Heart right ventricle (tissue), 16 donors: ENCODE measurements around the gene FAF2. TPM values are rescaled to one million over a fixed set of nuclear protein-coding genes. Genes with fewer than 3 reads are reported as not detected.

Experiments used
- ATAC-seq, 8 donors: fragments of 200-7000 bp; cut with Tn5 transposase; one replicate each; pipeline ENCODE4 v1.9.1; 2020; ENCODE audit warnings: mild to moderate bottlenecking in 8 of 8, moderate library complexity in 8 of 8, moderate number of reproducible peaks in 1 of 8
- DNase-seq, 2 donors: peaks; one replicate each; pipeline ENCODE4 v3.0.0-alpha.2; 2020
- H3K27ac ChIP-seq, 10 donors: fragments of 200-600 bp; sonication (generic) in 2 of 10; one replicate each; pipeline versions ENCODE4 v1.5.0 to v1.8.0; 2020 to 2022; ENCODE audit warnings: mild to moderate bottlenecking in 3 of 10
- H3K27me3 ChIP-seq, 7 donors: fragments of 200-600 bp; one replicate each; pipeline ENCODE4 v1.8.0; 2021 to 2022; ENCODE audit warnings: mild to moderate bottlenecking in 2 of 7
- H3K36me3 ChIP-seq, 9 donors: fragments of 200-600 bp; sonication (generic) in 1 of 9; one replicate each; pipeline versions ENCODE4 v1.5.0 to v1.8.0; 2020 to 2022; ENCODE audit warnings: mild to moderate bottlenecking in 2 of 9
- H3K4me1 ChIP-seq, 9 donors: fragments of 200-600 bp; sonication (generic) in 1 of 9; one replicate each; pipeline versions ENCODE4 v1.5.0 to v1.8.0; 2020 to 2022; ENCODE audit warnings: mild to moderate bottlenecking in 4 of 9
- H3K4me3 ChIP-seq, 10 donors: fragments of 200-600 bp; sonication (generic) in 2 of 10; one replicate each; pipeline versions ENCODE4 v1.5.0 to v1.8.0; 2020 to 2022; ENCODE audit warnings: mild to moderate bottlenecking in 7 of 10, moderate library complexity in 2 of 10
- H3K9me3 ChIP-seq, 11 donors: fragments of 200-600 bp in 10 of 11; sonication (generic) in 2 of 11; one replicate each; pipeline versions ENCODE4 v1.5.0 to v1.8.0; 2013 to 2022; ENCODE audit warnings: mild to moderate bottlenecking in 2 of 11, control low read depth in 1 of 11, moderate library complexity in 1 of 11
- WGBS, 2 donors: extraction: QIAGEN DNeasy Blood & Tissue Kit; methylation state at CpG; one replicate each; pipeline ENCODE4 v1.1.7; 2013; ENCODE audit warnings: inconsistent platforms in 1 of 2; 5-methylcytosine and 5-hydroxymethylcytosine counted together
- intact Hi-C, 10 donors: fragments of 100-400 bp; cut with DNase I; formaldehyde crosslinking; loops; one replicate each; pipeline versions ENCODE4 v1.11.1 to v1.14.2; 2022
- polyA plus RNA-seq, 2 donors: library from polyadenylated mRNA; stranded (reverse); fragments of 200-250 nt; gene quantifications; one replicate each; pipeline ENCODE4 v1.2.3, GENCODE V29; 2013
- total RNA-seq, 10 donors: library from RNA; stranded (reverse); fragmentation: NEBNext Ultra II Directional in 3 of 10; extraction: Animal tissue kit (Norgen Biotek cat#: 25700) in 3 of 10; gene quantifications; one replicate each; pipeline versions ENCODE4 v1.2.1 to v1.2.4, GENCODE V29; 2021 to 2023
- TF ChIP-seq, protein P1 (sequence below), 9 donors: fragments of 200-600 bp; sonication (generic) in 2 of 9; IDR thresholded peaks; one replicate each; pipeline versions ENCODE4 v1.5.0 to v1.8.0; 2021 to 2022; ENCODE audit warnings: antibody characterized with exemption in 9 of 9, mild to moderate bottlenecking in 5 of 9, moderate library complexity in 1 of 9
- donor health status: Arrhythmogenic right ventricular cardiomyopathy.
- donor health status: ischemic (EF 13 %, LVEDD 7.1; RV severe dilation, severe dysfunction).
- donor health status: healthy with polysubstance abuse.
- donor health status: DM: no; HTN: yes; CAD: no.
- donor health status: DM: no; HTN: no; CAD: no.
- donor health status: ischemic (EF 25% LVEDD 6.9; RV normal size, moderate dysfunction).
- donor health status: ischemic (EF 25% LVEDD 5.7; RV mildly dilated, moderate dysfunction).
- donor health status: healthy.
- donor health status: DM: yes; HTN: yes; CAD: no.
- donor health status: Ischemic cardiomyopathy.
- donor health status: ischemic (EF 35%, LVEDD 5.7; RV mildly dilated, moderate dysfunction).
- donor health status: nonischemic (EF 11% LVEDD 7.7; RV severe dilation, severe dysfunction).
- donor health status: DM: yes; HTN: yes; CAD: no.
- donor health status: PGD.
- donor health status: ischemic (EF 29% LVEDD 5.4; RV normal size, mild dysfunction).
- donor health status: nonischemic (EF 23%, LVEDD 6.1; RV moderate dilation, normal function).

FAF2 gene
- total and polyA plus RNA-seq, 12 donors, result 10.1 to 19.9 (median 14.6) TPM

DNA sequence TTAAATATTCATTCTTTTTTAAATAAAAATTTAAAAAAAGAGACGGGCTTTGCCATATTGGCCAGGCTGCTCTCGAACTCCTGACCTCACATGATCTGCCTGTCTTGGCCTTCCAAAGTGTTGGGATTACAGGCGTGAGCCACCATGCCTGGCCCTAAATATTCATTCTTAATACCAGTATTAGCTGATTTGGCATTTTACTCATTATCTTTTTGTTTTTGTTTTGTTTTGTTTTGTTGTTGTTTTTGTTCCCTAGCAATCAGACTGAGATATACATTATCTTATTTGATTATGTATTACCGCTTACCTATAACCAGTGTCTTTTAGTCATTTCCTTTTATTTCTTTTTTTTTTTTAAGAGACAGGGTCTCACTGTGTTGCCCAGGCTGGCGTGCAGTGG lies 51.1 kb downstream of the FAF2 start:
- Histone ChIP-seq H3K36me3 (peaks cover 7 to 100% (median 69%) of the 10 kb centered on the region in 9 donors), H3K27me3 (no peaks in the 10 kb centered on the region), H3K9me3 (no peaks in the 10 kb centered on the region), H3K27ac (no peak overlapping the region), H3K4me1 (no peaks in the 10 kb centered on the region), H3K4me3 (no peak overlapping the region)
- no peak for ATAC-seq
- TF ChIP-seq, protein P1, sequence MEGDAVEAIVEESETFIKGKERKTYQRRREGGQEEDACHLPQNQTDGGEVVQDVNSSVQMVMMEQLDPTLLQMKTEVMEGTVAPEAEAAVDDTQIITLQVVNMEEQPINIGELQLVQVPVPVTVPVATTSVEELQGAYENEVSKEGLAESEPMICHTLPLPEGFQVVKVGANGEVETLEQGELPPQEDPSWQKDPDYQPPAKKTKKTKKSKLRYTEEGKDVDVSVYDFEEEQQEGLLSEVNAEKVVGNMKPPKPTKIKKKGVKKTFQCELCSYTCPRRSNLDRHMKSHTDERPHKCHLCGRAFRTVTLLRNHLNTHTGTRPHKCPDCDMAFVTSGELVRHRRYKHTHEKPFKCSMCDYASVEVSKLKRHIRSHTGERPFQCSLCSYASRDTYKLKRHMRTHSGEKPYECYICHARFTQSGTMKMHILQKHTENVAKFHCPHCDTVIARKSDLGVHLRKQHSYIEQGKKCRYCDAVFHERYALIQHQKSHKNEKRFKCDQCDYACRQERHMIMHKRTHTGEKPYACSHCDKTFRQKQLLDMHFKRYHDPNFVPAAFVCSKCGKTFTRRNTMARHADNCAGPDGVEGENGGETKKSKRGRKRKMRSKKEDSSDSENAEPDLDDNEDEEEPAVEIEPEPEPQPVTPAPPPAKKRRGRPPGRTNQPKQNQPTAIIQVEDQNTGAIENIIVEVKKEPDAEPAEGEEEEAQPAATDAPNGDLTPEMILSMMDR (IDR thresholded peaks at IDR 0.05), result no peak
- DNase-seq, result no peak
- intact Hi-C loops, result no loop called here
- 95 to 96% methylated on average over 5 of the region's 5 CpGs for WGBS, 2 donors

DNA sequence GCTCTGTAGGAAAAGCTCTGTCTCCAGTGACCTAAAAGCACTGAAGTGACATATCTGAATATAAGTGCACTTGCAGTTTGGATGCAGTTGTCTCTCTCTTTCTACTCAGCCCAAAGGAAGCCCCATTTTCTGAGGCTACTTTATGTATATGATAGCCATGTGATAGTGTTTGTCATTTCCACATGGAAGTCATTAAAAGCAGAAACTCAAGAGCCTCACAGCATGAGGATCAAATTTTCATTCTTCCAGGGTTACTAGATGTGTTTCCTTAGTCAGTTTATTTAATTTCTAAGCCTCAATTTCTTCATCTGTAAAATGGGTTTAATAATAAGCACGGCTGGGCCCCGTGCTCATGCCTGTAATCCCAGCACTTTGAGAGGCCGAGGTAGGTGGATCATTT lies 52.3 kb downstream of the FAF2 start:
- no peak for ATAC-seq
- no peaks in the 10 kb centered on the region for H3K27me3 ChIP-seq
- H3K9me3 ChIP-seq, result no peaks in the 10 kb centered on the region
- 97 to 99% methylated on average over 3 of the region's 3 CpGs for WGBS, 2 donors
- TF ChIP-seq, protein P1 (IDR thresholded peaks at IDR 0.05), result no peak
- no peak for DNase-seq
- peaks cover 7 to 100% (median 70%) of the 10 kb centered on the region in 9 donors for H3K36me3 ChIP-seq
- no peak overlapping the region for H3K27ac ChIP-seq
- intact Hi-C loops, result no loop called here
- H3K4me1 ChIP-seq, result no peaks in the 10 kb centered on the region
- no peak overlapping the region for H3K4me3 ChIP-seq

DNA sequence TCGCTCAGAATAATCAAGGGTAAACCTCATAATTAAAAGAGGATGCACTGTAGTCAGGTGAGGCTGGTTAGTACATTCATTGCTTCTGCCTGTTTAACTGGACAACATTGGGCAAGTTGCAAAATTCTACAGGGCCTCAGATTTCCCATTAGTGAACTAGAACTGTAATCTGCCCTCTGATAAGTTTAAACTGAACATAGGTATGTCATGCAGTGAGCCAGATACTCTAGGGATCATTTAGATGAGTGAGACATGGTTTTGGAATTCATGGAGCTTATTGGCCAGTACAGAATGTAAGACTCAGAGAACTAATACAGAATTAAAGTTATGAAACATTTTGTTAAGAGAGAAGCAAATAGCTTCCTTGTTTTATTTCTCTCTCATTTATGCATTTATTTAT lies 53.1 kb downstream of the FAF2 start:
- no peak for ATAC-seq
- WGBS, 2 donors, result 96 to 100% methylated on average over 1 of the region's 1 CpG
- Histone ChIP-seq H3K4me1 (no peaks in the 10 kb centered on the region), H3K4me3 (no peak overlapping the region), H3K27ac (no peak overlapping the region), H3K36me3 (peaks cover 7 to 100% (median 63%) of the 10 kb centered on the region in 9 donors), H3K9me3 (no peaks in the 10 kb centered on the region), H3K27me3 (no peaks in the 10 kb centered on the region)
- DNase-seq, result no peak
- intact Hi-C loops, result no loop called here
- TF ChIP-seq, protein P1 (IDR thresholded peaks at IDR 0.05), result no peak

- H3K27ac ChIP-seq, result no peak overlapping the region
- H3K36me3 ChIP-seq, result peaks cover 0 to 100% (median 55%) of the 10 kb centered on the region in 9 donors
- TF ChIP-seq, protein P1 (IDR thresholded peaks at IDR 0.05), result no peak
- no peak for ATAC-seq
- 93 to 97% methylated on average over 5 of the region's 5 CpGs for WGBS, 2 donors
- no peak overlapping the region for H3K4me3 ChIP-seq
- H3K9me3 ChIP-seq, result no peaks in the 10 kb centered on the region
- DNase-seq, result no peak
- no peaks in the 10 kb centered on the region for H3K4me1 ChIP-seq
- intact Hi-C loops, result no loop called here
- H3K27me3 ChIP-seq, result no peaks in the 10 kb centered on the region
Measured at GRCh38 chr5:176503496-176503895, 55.3 kb downstream of the FAF2 start.
